GM12874 (cell line): ENCODE data around the gene ACCS.
A peak's percentile ranks its signal among the peaks of the same experiment; 100 is the strongest.

Experiments
- CTCF ChIP-seq: IDR thresholded peaks from 2 replicates; pipeline ENCODE4 v1.5.1; 2011; ENCODE audit warnings: low read depth, mild to moderate bottlenecking, control low read depth, low read length, moderate library complexity; ENCODE audit not compliant: insufficient read depth

Gene ACCS

GRCh38 chr11:44110231-44110679 is 44.2 kb downstream of the ACCS start:
- peak; percentile 78 for TF ChIP-seq CTCF

- TF ChIP-seq CTCF: no peak
Measured at GRCh38 chr11:44112091-44112821, 46.2 kb downstream of the ACCS start.

GRCh38 chr11:44113018-44113417 is 46.9 kb downstream of the ACCS start:
- no peak for TF ChIP-seq CTCF

GRCh38 chr11:44113572-44113971 is 47.5 kb downstream of the ACCS start:
- no peak for TF ChIP-seq CTCF

- TF ChIP-seq CTCF: no peak
Measured at GRCh38 chr11:44116234-44116830, 50.3 kb downstream of the ACCS start.

- peak; percentile 13; the same call in 1 of the 2 replicates for TF ChIP-seq CTCF
Measured at GRCh38 chr11:44120169-44120568, 54.1 kb downstream of the ACCS start.

- no peak for TF ChIP-seq CTCF
Measured at GRCh38 chr11:44125598-44125997, 59.5 kb downstream of the ACCS start.
